Measurements from ENCODE around the gene ZNF717.
"Not testable (repeated sequence)": the region's sequence is repeated elsewhere in the genome, so short reads cannot be mapped to it uniquely, and the experiment has no call there.

Gene ZNF717

GRCh38 chr3:75785081-75785755 is at the start of gene ZNF717:
Gene ZNF717, minus strand, starts transcription at chr3:75785549. Its CDS starts 2,187 bp downstream, at chr3:75783362.
- ATAC-seq, H3K27me3 Mint-ChIP-seq: not testable (repeated sequence)
- Mint-ChIP-seq H3K36me3 (ENCODE audit: low read depth) (peaks cover 48% of the 10 kb centered on the region), H3K27ac (peak within 1 kb of the TSS; percentile 88), H3K4me3 (peak within 1 kb of the TSS; percentile 83), H3K9me3 (peaks cover 38% of the 10 kb centered on the region), H3K4me1 (peaks cover 13% of the 10 kb centered on the region)
- DNase-seq = peak; percentile 94

GRCh38 chr3:75831076-75831475 is 45.7 kb upstream of the ZNF717 start:
- DNase-seq; H3K27ac Mint-ChIP-seq; H3K4me3 Mint-ChIP-seq; H3K27me3 Mint-ChIP-seq; H3K36me3 Mint-ChIP-seq (ENCODE audit: low read depth); ATAC-seq; H3K4me1 Mint-ChIP-seq: not testable (repeated sequence)
- H3K9me3 Mint-ChIP-seq = peaks cover 15% of the 10 kb centered on the region

- not testable (repeated sequence) for H3K36me3 Mint-ChIP-seq (ENCODE audit: low read depth); DNase-seq; H3K4me3 Mint-ChIP-seq; H3K4me1 Mint-ChIP-seq; H3K27me3 Mint-ChIP-seq; H3K27ac Mint-ChIP-seq; ATAC-seq; H3K9me3 Mint-ChIP-seq
Measured at GRCh38 chr3:75818019-75818418, 32.7 kb upstream of the ZNF717 start.

GRCh38 chr3:75816287-75817180 is 31.2 kb upstream of the ZNF717 start:
- not testable (repeated sequence) for ATAC-seq, DNase-seq

GRCh38 chr3:75814797-75815196 is 29.4 kb upstream of the ZNF717 start:
- no peak overlapping the region for H3K27ac Mint-ChIP-seq
- ATAC-seq = no peak
- no peaks in the 10 kb centered on the region for H3K36me3 Mint-ChIP-seq (ENCODE audit: low read depth)
- no peak for DNase-seq
- no peaks in the 10 kb centered on the region for H3K27me3 Mint-ChIP-seq
- no peaks in the 10 kb centered on the region for H3K4me1 Mint-ChIP-seq
- peaks cover 4% of the 10 kb centered on the region for H3K9me3 Mint-ChIP-seq
- H3K4me3 Mint-ChIP-seq = no peak overlapping the region

More at GRCh38 chr3:75816287-75817180, 31.2 kb upstream of the ZNF717 start:
- not testable (repeated sequence) for H3K4me1 Mint-ChIP-seq; H3K4me3 Mint-ChIP-seq; H3K27ac Mint-ChIP-seq; H3K36me3 Mint-ChIP-seq (ENCODE audit: low read depth); H3K27me3 Mint-ChIP-seq; H3K9me3 Mint-ChIP-seq

GRCh38 chr3:75782506-75782905 is 2.8 kb downstream of the ZNF717 start:
- DNase-seq (no peak), ATAC-seq (no peak)
- H3K4me3 Mint-ChIP-seq = no peak overlapping the region
- H3K36me3 Mint-ChIP-seq (ENCODE audit: low read depth) = peaks cover 74% of the 10 kb centered on the region
- H3K9me3 Mint-ChIP-seq = peaks cover 52% of the 10 kb centered on the region
- H3K4me1 Mint-ChIP-seq = peaks cover 13% of the 10 kb centered on the region
- H3K27ac Mint-ChIP-seq = no peak overlapping the region
- no peaks in the 10 kb centered on the region for H3K27me3 Mint-ChIP-seq

- H3K9me3 Mint-ChIP-seq = peaks cover 53% of the 10 kb centered on the region
- no peaks in the 10 kb centered on the region for H3K27me3 Mint-ChIP-seq
- ATAC-seq (no peak), DNase-seq (no peak)
- H3K27ac Mint-ChIP-seq = no peak overlapping the region
- H3K4me1 Mint-ChIP-seq = peaks cover 13% of the 10 kb centered on the region
- H3K4me3 Mint-ChIP-seq = no peak overlapping the region
- H3K36me3 Mint-ChIP-seq (ENCODE audit: low read depth) = peaks cover 84% of the 10 kb centered on the region
Measured at GRCh38 chr3:75781079-75781745, 4.1 kb downstream of the ZNF717 start.

GRCh38 chr3:75777742-75778141 is 7.6 kb downstream of the ZNF717 start:
- peaks cover 84% of the 10 kb centered on the region for H3K36me3 Mint-ChIP-seq (ENCODE audit: low read depth)
- H3K27me3 Mint-ChIP-seq, ATAC-seq, H3K27ac Mint-ChIP-seq, H3K4me1 Mint-ChIP-seq, H3K4me3 Mint-ChIP-seq, DNase-seq: not testable (repeated sequence)
- peaks cover 40% of the 10 kb centered on the region for H3K9me3 Mint-ChIP-seq

GRCh38 chr3:75771631-75772030 is 13.7 kb downstream of the ZNF717 start:
- not testable (repeated sequence) for DNase-seq, H3K27ac Mint-ChIP-seq, H3K27me3 Mint-ChIP-seq, H3K4me1 Mint-ChIP-seq, ATAC-seq, H3K4me3 Mint-ChIP-seq
- Mint-ChIP-seq H3K9me3 (peaks cover 23% of the 10 kb centered on the region), H3K36me3 (ENCODE audit: low read depth) (peaks cover 75% of the 10 kb centered on the region)

GRCh38 chr3:75768303-75769017 is 16.9 kb downstream of the ZNF717 start:
- ATAC-seq (no peak), DNase-seq (no peak)
- Mint-ChIP-seq H3K36me3 (ENCODE audit: low read depth) (peaks cover 84% of the 10 kb centered on the region), H3K4me3 (no peak overlapping the region), H3K4me1 (peaks cover 2% of the 10 kb centered on the region), H3K27ac (no peak overlapping the region), H3K27me3 (no peaks in the 10 kb centered on the region), H3K9me3 (peaks cover 43% of the 10 kb centered on the region)

GRCh38 chr3:75737831-75738493 is 47.4 kb downstream of the ZNF717 start:
- Mint-ChIP-seq H3K36me3 (ENCODE audit: low read depth) (peaks cover 83% of the 10 kb centered on the region), H3K4me1 (no peaks in the 10 kb centered on the region), H3K4me3 (no peak overlapping the region), H3K27ac (no peak overlapping the region), H3K9me3 (peaks cover 65% of the 10 kb centered on the region), H3K27me3 (no peaks in the 10 kb centered on the region)
- DNase-seq (no peak), ATAC-seq (no peak)

- DNase-seq (no peak), ATAC-seq (no peak)
- no peak overlapping the region for H3K4me3 Mint-ChIP-seq
- H3K36me3 Mint-ChIP-seq (ENCODE audit: low read depth) = peaks cover 79% of the 10 kb centered on the region
- peaks cover 76% of the 10 kb centered on the region for H3K9me3 Mint-ChIP-seq
- no peak overlapping the region for H3K27ac Mint-ChIP-seq
- no peaks in the 10 kb centered on the region for H3K27me3 Mint-ChIP-seq
- no peaks in the 10 kb centered on the region for H3K4me1 Mint-ChIP-seq
Measured at GRCh38 chr3:75727985-75728384, 57.4 kb downstream of the ZNF717 start.

- Mint-ChIP-seq H3K27me3 (no peaks in the 10 kb centered on the region), H3K4me1 (no peaks in the 10 kb centered on the region), H3K27ac (no peak overlapping the region), H3K36me3 (ENCODE audit: low read depth) (peaks cover 2% of the 10 kb centered on the region), H3K4me3 (no peak overlapping the region), H3K9me3 (peaks cover 39% of the 10 kb centered on the region)
- DNase-seq = no peak
- ATAC-seq = no peak
Measured at GRCh38 chr3:75692061-75692460, 93.3 kb downstream of the ZNF717 start.

GRCh38 chr3:75687323-75687722 is 98.0 kb downstream of the ZNF717 start:
- no peaks in the 10 kb centered on the region for H3K4me1 Mint-ChIP-seq
- H3K36me3 Mint-ChIP-seq (ENCODE audit: low read depth) = peaks cover 3% of the 10 kb centered on the region
- no peak for ATAC-seq
- H3K27ac Mint-ChIP-seq = no peak overlapping the region
- DNase-seq = no peak
- H3K4me3 Mint-ChIP-seq = no peak overlapping the region
- H3K9me3 Mint-ChIP-seq = peaks cover 40% of the 10 kb centered on the region
- H3K27me3 Mint-ChIP-seq = no peaks in the 10 kb centered on the region
